Trophoblast cell (in vitro differentiated cells and primary cell): ENCODE results near the gene KCNMB2.

Experiments used
- DNase-seq, 2 donors: peaks; one replicate each; pipeline ENCODE4 v3.0.0-alpha.2; 2016
- H2AFZ ChIP-seq: 2 replicates; pipeline ENCODE4 v1.6.1; 2013; ENCODE audit warnings: low read length, moderate library complexity, mild to moderate bottlenecking; ENCODE audit not compliant: insufficient read depth, poor library complexity
- H2AK5ac ChIP-seq: 2 replicates; pipeline ENCODE4 v1.6.1; 2013; ENCODE audit warnings: mild to moderate bottlenecking, low read length
- H2BK120ac ChIP-seq: 2 replicates; pipeline ENCODE4 v1.6.1; 2013; ENCODE audit warnings: low read length, mild to moderate bottlenecking, moderate library complexity; ENCODE audit not compliant: insufficient read depth, poor library complexity
- H2BK12ac ChIP-seq: 2 replicates; pipeline ENCODE4 v1.6.1; 2013; ENCODE audit warnings: mild to moderate bottlenecking, low read length, moderate library complexity
- H2BK5ac ChIP-seq: 2 replicates; pipeline ENCODE4 v1.6.1; 2013; ENCODE audit warnings: low read length, low read depth, moderate library complexity, mild to moderate bottlenecking; ENCODE audit not compliant: poor library complexity
- H3K14ac ChIP-seq: 2 replicates; pipeline ENCODE4 v1.6.1; 2013; ENCODE audit warnings: mild to moderate bottlenecking, low read length
- H3K18ac ChIP-seq: 2 replicates; pipeline ENCODE4 v1.6.1; 2013; ENCODE audit warnings: mild to moderate bottlenecking, low read length
- H3K23ac ChIP-seq: 2 replicates; pipeline ENCODE4 v1.6.1; 2013; ENCODE audit warnings: low read length
- H3K27ac ChIP-seq: 2 replicates; pipeline ENCODE4 v1.5.1; 2013; ENCODE audit warnings: low read depth, mild to moderate bottlenecking, inconsistent platforms, low read length, moderate library complexity
- H3K27me3 ChIP-seq: 2 replicates; pipeline ENCODE4 v1.6.1; 2013; ENCODE audit warnings: inconsistent platforms, mild to moderate bottlenecking, low read length, moderate library complexity; ENCODE audit not compliant: insufficient read depth
- H3K36me3 ChIP-seq, 2 experiments: 1 replicate in 1 of 2; 2 replicates in 1 of 2; pipeline ENCODE4 v1.6.1; 2013; ENCODE audit warnings: low read length in 2 of 2, mild to moderate bottlenecking in 2 of 2, moderate library complexity in 1 of 2; ENCODE audit not compliant: insufficient read depth in 2 of 2, control insufficient read depth in 1 of 2
- H3K4ac ChIP-seq: 2 replicates; pipeline ENCODE4 v1.6.1; 2013; ENCODE audit warnings: low read depth, mild to moderate bottlenecking, low read length, moderate library complexity
- H3K4me1 ChIP-seq, 2 experiments: 1 replicate in 1 of 2; 2 replicates in 1 of 2; pipeline ENCODE4 v1.6.1; 2013; ENCODE audit warnings: low read length in 2 of 2, mild to moderate bottlenecking in 2 of 2, moderate library complexity in 1 of 2; ENCODE audit not compliant: insufficient read depth in 2 of 2, control insufficient read depth in 1 of 2
- H3K4me2 ChIP-seq: 2 replicates; pipeline ENCODE4 v1.6.1; 2013; ENCODE audit warnings: inconsistent platforms, mild to moderate bottlenecking, low read length, moderate library complexity
- H3K4me3 ChIP-seq: 2 replicates; pipeline ENCODE4 v1.5.1; 2013; ENCODE audit warnings: mild to moderate bottlenecking, low read depth, low read length, inconsistent platforms
- H3K79me1 ChIP-seq: one replicate; pipeline ENCODE4 v1.6.1; 2013; ENCODE audit warnings: low read length
- H3K79me2 ChIP-seq: 2 replicates; pipeline ENCODE4 v1.6.1; 2013; ENCODE audit warnings: low read length, mild to moderate bottlenecking; ENCODE audit not compliant: control insufficient read depth, insufficient read depth, poor library complexity
- H3K9ac ChIP-seq: 2 replicates; pipeline ENCODE4 v1.6.1; 2013; ENCODE audit warnings: mild to moderate bottlenecking, low read length
- H3K9me3 ChIP-seq: 2 replicates; pipeline ENCODE4 v1.6.1; 2013; ENCODE audit warnings: low read depth, mild to moderate bottlenecking, control low read depth, inconsistent platforms, low read length; ENCODE audit not compliant: insufficient read depth
- H4K12ac ChIP-seq: 2 replicates; pipeline ENCODE4 v1.6.1; 2013; ENCODE audit warnings: low read depth, mild to moderate bottlenecking, low read length, moderate library complexity
- H4K8ac ChIP-seq: 2 replicates; pipeline ENCODE4 v1.6.1; 2013; ENCODE audit warnings: low read depth, mild to moderate bottlenecking, low read length, moderate library complexity
- H4K91ac ChIP-seq: one replicate; pipeline ENCODE4 v1.6.1; 2013; ENCODE audit warnings: low read depth, mild to moderate bottlenecking, low read length, moderate library complexity
- WGBS: extraction: QIAGEN DNeasy Blood & Tissue Kit; methylation state at CpG from one replicate; pipeline ENCODE4 v1.1.7; 2013; ENCODE audit warnings: missing lambda C conversion rate; ENCODE audit not compliant: insufficient read length, insufficient coverage; ENCODE audit errors: extremely low coverage; 5-methylcytosine and 5-hydroxymethylcytosine counted together

The KCNMB2 gene

GRCh38 chr3:178526291-178526690, 9.9 kb upstream of the KCNMB2 start:
- Histone ChIP-seq H3K79me2 (no peaks in the 10 kb centered on the region), H2BK12ac (no peak overlapping the region), H3K4ac (no peak overlapping the region), H3K4me2 (no peak overlapping the region), H2BK120ac (peak overlapping the region; percentile 51), H4K12ac (no peak overlapping the region), H2AFZ (no peak overlapping the region), H2AK5ac (no peak overlapping the region), H4K91ac (no peak overlapping the region), H2BK5ac (no peak overlapping the region), H3K27me3 (no peaks in the 10 kb centered on the region), H3K4me1 (no peaks in the 10 kb centered on the region), H3K18ac (no peak overlapping the region), H3K27ac (no peak overlapping the region), H4K8ac (no peak overlapping the region), H3K36me3 (no peaks in the 10 kb centered on the region), H3K79me1 (no peaks in the 10 kb centered on the region), H3K23ac (no peak overlapping the region), H3K9me3 (no peaks in the 10 kb centered on the region), H3K4me3 (no peak overlapping the region), H3K14ac (no peak overlapping the region), H3K9ac (no peak overlapping the region)
- WGBS, result no CpG with 5 or more reads among the region's 3 CpGs
- no peak for DNase-seq

- H4K8ac ChIP-seq, result no peak overlapping the region
- no peak overlapping the region for H2AK5ac ChIP-seq
- H3K9me3 ChIP-seq, result no peaks in the 10 kb centered on the region
- H3K14ac ChIP-seq, result no peak overlapping the region
- no peak overlapping the region for H2BK12ac ChIP-seq
- H3K27me3 ChIP-seq, result no peaks in the 10 kb centered on the region
- no peak overlapping the region for H2BK5ac ChIP-seq
- no peaks in the 10 kb centered on the region for H3K79me2 ChIP-seq
- no peak for DNase-seq
- no peak overlapping the region for H3K23ac ChIP-seq
- no peak overlapping the region for H3K18ac ChIP-seq
- H4K12ac ChIP-seq, result no peak overlapping the region
- H2BK120ac ChIP-seq, result no peak overlapping the region
- WGBS, result no CpG with 5 or more reads among the region's 2 CpGs
- H3K79me1 ChIP-seq, result no peaks in the 10 kb centered on the region
- H3K4me2 ChIP-seq, result no peak overlapping the region
- no peak overlapping the region for H3K9ac ChIP-seq
- no peak overlapping the region for H4K91ac ChIP-seq
- no peaks in the 10 kb centered on the region for H3K4me1 ChIP-seq
- no peak overlapping the region for H3K27ac ChIP-seq
- H3K4ac ChIP-seq, result no peak overlapping the region
- no peak overlapping the region for H3K4me3 ChIP-seq
- no peak overlapping the region for H2AFZ ChIP-seq
- no peaks in the 10 kb centered on the region for H3K36me3 ChIP-seq
These were observed 8.3 kb upstream of the KCNMB2 start for GRCh38 chr3:178527981-178528380.

GRCh38 chr3:178529606-178530225, 6.5 kb upstream of the KCNMB2 start:
- no peak overlapping the region for H3K23ac ChIP-seq
- no peaks in the 10 kb centered on the region for H3K36me3 ChIP-seq
- no peak overlapping the region for H3K4me2 ChIP-seq

GRCh38 chr3:178532476-178532875, 3.8 kb upstream of the KCNMB2 start:
- Histone ChIP-seq H3K79me1 (no peaks in the 10 kb centered on the region), H3K18ac (no peak overlapping the region), H3K23ac (no peak overlapping the region), H3K14ac (no peak overlapping the region), H4K12ac (no peak overlapping the region), H2AK5ac (no peak overlapping the region), H3K4ac (no peak overlapping the region), H4K91ac (no peak overlapping the region), H3K9ac (no peak overlapping the region), H3K79me2 (no peaks in the 10 kb centered on the region), H2BK12ac (no peak overlapping the region), H3K4me2 (no peak overlapping the region), H2BK5ac (no peak overlapping the region), H3K36me3 (no peaks in the 10 kb centered on the region), H3K27me3 (no peaks in the 10 kb centered on the region), H3K4me3 (no peak overlapping the region), H2BK120ac (no peak overlapping the region), H3K9me3 (no peaks in the 10 kb centered on the region), H2AFZ (no peak overlapping the region), H4K8ac (no peak overlapping the region), H3K27ac (no peak overlapping the region), H3K4me1 (no peaks in the 10 kb centered on the region)
- WGBS, result no CpG with 5 or more reads among the region's 2 CpGs
- no peak for DNase-seq

More at GRCh38 chr3:178529606-178530225, 6.5 kb upstream of the KCNMB2 start:
- Histone ChIP-seq H2BK5ac (no peak overlapping the region), H3K14ac (no peak overlapping the region), H4K12ac (no peak overlapping the region), H3K4me1 (no peaks in the 10 kb centered on the region), H3K9ac (no peak overlapping the region), H3K4ac (no peak overlapping the region), H2AFZ (no peak overlapping the region), H4K91ac (no peak overlapping the region), H3K79me1 (no peaks in the 10 kb centered on the region), H3K4me3 (no peak overlapping the region), H3K27me3 (no peaks in the 10 kb centered on the region), H2BK120ac (no peak overlapping the region), H3K79me2 (no peaks in the 10 kb centered on the region), H3K18ac (no peak overlapping the region), H3K27ac (no peak overlapping the region), H4K8ac (no peak overlapping the region), H3K9me3 (no peaks in the 10 kb centered on the region), H2AK5ac (no peak overlapping the region), H2BK12ac (no peak overlapping the region)
- no peak for DNase-seq
